ENCODE results near the gene MSI2.

The MSI2 gene

GRCh38 chr17:57403236-57403635 is 146.9 kb downstream of the MSI2 start:
- TF ChIP-seq CTCF (IDR thresholded peaks at IDR 0.05; ENCODE audit: low read depth, low read length, poor library complexity, severe bottlenecking) (no peak), EZH2phosphoT487 (IDR thresholded peaks at IDR 0.05; ENCODE audit: borderline replicate concordance, low read length) (no peak)
- H3K4me3 ChIP-seq (ENCODE audit: low read length): no peak overlapping the region
- H3K79me2 ChIP-seq (ENCODE audit: control insufficient read depth, low read length): peaks cover 42% of the 10 kb centered on the region
- H3F3A ChIP-seq (ENCODE audit: control insufficient read depth, insufficient read depth): no peaks in the 10 kb centered on the region
- H3K4me2 ChIP-seq (ENCODE audit: low read length): no peak overlapping the region
- H3K27me3 ChIP-seq (ENCODE audit: control insufficient read depth, low read length): no peaks in the 10 kb centered on the region
- H4K20me1 ChIP-seq (ENCODE audit: control insufficient read depth, insufficient read depth, low read depth, low read length): no peaks in the 10 kb centered on the region
- H3K9me3 ChIP-seq (ENCODE audit: control insufficient read depth, insufficient read depth, low read length): no peaks in the 10 kb centered on the region
- H3K27ac ChIP-seq (ENCODE audit: low read depth, low read length): no peak overlapping the region
- peaks cover 61% of the 10 kb centered on the region for H3K36me3 ChIP-seq (ENCODE audit: control insufficient read depth, low read length)
- H3K9me2 ChIP-seq (replicated peaks; ENCODE audit: control insufficient read depth, low read length): no peaks in the 10 kb centered on the region
- H3K4me1 ChIP-seq (ENCODE audit: control insufficient read depth, low read length): peaks cover 9% of the 10 kb centered on the region; the same call in 1 of the 2 replicates

DNA sequence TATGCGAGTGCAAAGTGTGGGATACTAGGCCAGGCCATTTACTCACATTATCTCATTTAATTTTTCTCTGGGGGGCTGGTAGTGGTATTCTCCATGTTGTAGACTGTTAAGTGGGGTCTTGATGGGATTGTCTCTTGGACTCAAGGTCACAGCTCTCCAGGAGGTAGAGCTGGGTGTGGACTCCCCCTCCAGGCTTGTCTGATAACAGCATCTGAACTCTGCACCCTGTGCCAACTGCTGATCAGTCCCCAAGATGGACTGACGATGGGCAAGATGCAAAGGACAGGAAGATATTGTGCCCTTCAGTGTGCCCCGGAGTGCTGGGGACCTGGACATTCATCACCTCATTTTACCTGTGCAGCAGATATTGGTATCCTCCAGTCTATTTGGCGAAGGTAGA is 147.8 kb downstream of the MSI2 start:
- no peak overlapping the region for H3K4me2 ChIP-seq (ENCODE audit: low read length)

GRCh38 chr17:57404795-57405490 is 148.6 kb downstream of the MSI2 start:
- H3K36me3 ChIP-seq (ENCODE audit: control insufficient read depth, low read length): peaks cover 61% of the 10 kb centered on the region

More for the DNA sequence above, 147.8 kb downstream of the MSI2 start:
- Histone ChIP-seq H3K4me3 (ENCODE audit: low read length) (no peak overlapping the region), H3K9me2 (replicated peaks; ENCODE audit: control insufficient read depth, low read length) (no peaks in the 10 kb centered on the region), H3K27me3 (ENCODE audit: control insufficient read depth, low read length) (no peaks in the 10 kb centered on the region), H3K27ac (ENCODE audit: low read depth, low read length) (no peak overlapping the region), H3K79me2 (ENCODE audit: control insufficient read depth, low read length) (peaks cover 44% of the 10 kb centered on the region), H3F3A (ENCODE audit: control insufficient read depth, insufficient read depth) (no peaks in the 10 kb centered on the region), H3K36me3 (ENCODE audit: control insufficient read depth, low read length) (peaks cover 61% of the 10 kb centered on the region), H3K4me1 (ENCODE audit: control insufficient read depth, low read length) (peaks cover 10% of the 10 kb centered on the region; the same call in 1 of the 2 replicates), H3K9me3 (ENCODE audit: control insufficient read depth, insufficient read depth, low read length) (no peaks in the 10 kb centered on the region), H4K20me1 (ENCODE audit: control insufficient read depth, insufficient read depth, low read depth, low read length) (no peaks in the 10 kb centered on the region)
- TF ChIP-seq CTCF (IDR thresholded peaks at IDR 0.05; ENCODE audit: low read depth, low read length, poor library complexity, severe bottlenecking) (peak; percentile 55), EZH2phosphoT487 (IDR thresholded peaks at IDR 0.05; ENCODE audit: borderline replicate concordance, low read length) (no peak)

More at GRCh38 chr17:57404795-57405490, 148.6 kb downstream of the MSI2 start:
- Histone ChIP-seq H3K27ac (ENCODE audit: low read depth, low read length) (no peak overlapping the region), H3K4me1 (ENCODE audit: control insufficient read depth, low read length) (peaks cover 10% of the 10 kb centered on the region; the same call in 1 of the 2 replicates), H3K27me3 (ENCODE audit: control insufficient read depth, low read length) (no peaks in the 10 kb centered on the region), H3K79me2 (ENCODE audit: control insufficient read depth, low read length) (peaks cover 41% of the 10 kb centered on the region), H3K4me3 (ENCODE audit: low read length) (no peak overlapping the region), H3F3A (ENCODE audit: control insufficient read depth, insufficient read depth) (no peaks in the 10 kb centered on the region), H3K9me2 (replicated peaks; ENCODE audit: control insufficient read depth, low read length) (no peaks in the 10 kb centered on the region), H3K9me3 (ENCODE audit: control insufficient read depth, insufficient read depth, low read length) (no peaks in the 10 kb centered on the region), H3K4me2 (ENCODE audit: low read length) (no peak overlapping the region), H4K20me1 (ENCODE audit: control insufficient read depth, insufficient read depth, low read depth, low read length) (no peaks in the 10 kb centered on the region)
- TF ChIP-seq CTCF (IDR thresholded peaks at IDR 0.05; ENCODE audit: low read depth, low read length, poor library complexity, severe bottlenecking) (no peak), EZH2phosphoT487 (IDR thresholded peaks at IDR 0.05; ENCODE audit: borderline replicate concordance, low read length) (no peak)

Data from DOHH2 (cell line).